HT-29 (cell line): ENCODE data around the gene COX4I1. TPM values are rescaled to one million over a fixed set of nuclear protein-coding genes. Genes with fewer than 3 reads are reported as not detected.

ENCODE experiments used
- DNase-seq: peaks from one replicate; pipeline ENCODE4 v3.0.0-alpha.2; 2015; ENCODE audit warnings: low spot score
- total RNA-seq: library from RNA; depleted of rRNA; stranded (reverse); fragments of >200 nt; shearing (Covaris generic); gene quantifications from 2 replicates; pipeline ENCODE4 v1.2.3, GENCODE V29; 2014; rRNA removed

Gene COX4I1
- 443 and 485 TPM in 2 replicates for total RNA-seq

GRCh38 chr16:85799497-85800320 lies at the start of gene COX4I1, which contains the start of gene EMC8:
COX4I1 (plus strand) TSS chr16:85799695; CDS start chr16:85801206, 1,511 bp downstream.
EMC8 (minus strand) TSS chr16:85799544; CDS start chr16:85799295, 249 bp downstream.
- DNase-seq, result peak; percentile 92

GRCh38 chr16:85749771-85750145 lies 49.7 kb upstream of the COX4I1 start:
- no peak for DNase-seq

GRCh38 chr16:85750146-85750826 lies 49.2 kb upstream of the COX4I1 start:
- DNase-seq, result peak; percentile 35

- peak; percentile 77 for DNase-seq
These were observed 48.4 kb upstream of the COX4I1 start, which contains the start of gene C16orf74 for GRCh38 chr16:85750827-85751697. C16orf74 (minus strand) TSS chr16:85751096; CDS start chr16:85735217, 15,879 bp downstream.

GRCh38 chr16:85751698-85752501 lies 47.6 kb upstream of the COX4I1 start:
- no peak for DNase-seq

GRCh38 chr16:85752511-85753420 lies 46.7 kb upstream of the COX4I1 start:
- DNase-seq, result no peak

- no peak for DNase-seq
These were observed 45.9 kb upstream of the COX4I1 start for GRCh38 chr16:85753559-85753958.

- no peak for DNase-seq
These were observed 45.5 kb upstream of the COX4I1 start for GRCh38 chr16:85753976-85754375.

GRCh38 chr16:85754413-85754812 lies 45.1 kb upstream of the COX4I1 start:
- DNase-seq, result no peak

- DNase-seq, result no peak
These were observed 43.3 kb upstream of the COX4I1 start for GRCh38 chr16:85755929-85756768.

- DNase-seq, result no peak
These were observed 42.1 kb upstream of the COX4I1 start for GRCh38 chr16:85757341-85757822.

- DNase-seq, result no peak
These were observed 40.4 kb upstream of the COX4I1 start for GRCh38 chr16:85759136-85759535.

- peak; percentile 71 for DNase-seq
These were observed 39.7 kb upstream of the COX4I1 start for GRCh38 chr16:85759631-85760419.

- DNase-seq, result no peak
These were observed 37.6 kb upstream of the COX4I1 start for GRCh38 chr16:85761861-85762260.

GRCh38 chr16:85762970-85763369 lies 36.5 kb upstream of the COX4I1 start:
- no peak for DNase-seq

- DNase-seq, result no peak
These were observed 35.9 kb upstream of the COX4I1 start for GRCh38 chr16:85763616-85764015.

GRCh38 chr16:85765211-85765610 lies 34.3 kb upstream of the COX4I1 start:
- no peak for DNase-seq

- DNase-seq, result no peak
These were observed 33.7 kb upstream of the COX4I1 start for GRCh38 chr16:85765767-85766166.
